ENCODE measurements around the gene EML2. TPM values are rescaled to one million over a fixed set of nuclear protein-coding genes. Genes with fewer than 3 reads are reported as not detected.

The EML2 gene
- total and polyA plus RNA-seq, 2 of the 8 experiments (the other 6 are each of a cell fraction or from before 2014, with no cell fraction given): 28.8 to 29.4 TPM

DNA sequence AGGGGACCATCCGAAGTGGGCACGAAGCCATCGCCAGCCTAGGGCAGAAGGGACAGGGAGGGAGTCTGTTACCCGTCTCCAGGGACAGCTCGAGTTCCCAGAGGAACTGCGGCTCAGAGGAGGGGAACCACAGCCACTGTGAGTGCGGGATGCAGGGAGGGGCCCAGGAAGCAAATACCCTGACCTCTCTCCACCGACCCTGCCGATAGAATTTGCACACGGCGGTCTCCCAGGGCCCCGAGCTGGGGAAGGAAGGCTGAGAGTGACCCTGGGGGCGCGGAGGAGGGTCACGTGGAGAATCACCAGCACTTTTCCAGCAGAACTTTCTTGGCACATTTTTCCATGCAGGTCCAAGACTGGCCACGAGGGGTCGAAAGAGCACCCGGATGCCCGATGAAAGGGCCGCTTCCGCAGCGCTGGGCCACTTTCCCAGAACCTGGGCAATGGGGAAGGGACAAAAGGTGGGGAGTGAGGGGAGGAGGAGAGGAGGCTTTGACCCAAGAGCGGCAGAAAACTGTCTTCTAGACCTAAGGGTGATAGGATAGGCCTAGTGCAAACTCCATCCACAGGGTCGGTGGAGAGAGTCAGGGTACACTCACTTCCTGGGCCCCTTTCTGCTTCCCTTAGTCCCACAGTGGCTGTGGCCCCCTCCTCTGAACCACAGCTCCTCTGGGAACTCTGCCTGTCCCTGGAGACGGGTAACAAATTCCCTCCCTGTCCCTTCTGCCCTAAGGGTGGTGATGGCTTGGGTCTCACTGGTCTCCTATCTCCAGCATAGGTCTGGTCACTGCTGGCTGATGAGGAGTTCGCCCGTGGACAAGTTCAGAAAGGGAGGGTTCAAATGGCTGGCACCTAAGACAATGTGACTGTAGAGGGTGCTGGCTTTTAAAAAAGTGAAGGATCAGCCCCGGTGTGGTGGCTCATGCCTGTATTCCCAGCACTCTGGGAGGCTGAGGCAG is 31.8 kb downstream of the EML2 start (continued):
- TF ChIP-seq CHD1 (IDR thresholded peaks at IDR 0.05; ENCODE audit: low read depth, low read length) (no peak), POLR2A (IDR thresholded peaks at IDR 0.05; ENCODE audit: control extremely low read depth in 1 of 2, low read depth in 2 of 2, low read length in 2 of 2) (peak in 1 of 2 experiments; percentile 63; a peak in 2 of 3 replicates), CBX5 (IDR thresholded peaks at IDR 0.05; ENCODE audit: low read depth, low read length) (no peak), CTBP2 (IDR thresholded peaks at IDR 0.05; ENCODE audit: borderline replicate concordance, insufficient read depth, insufficient read length, low read length) (no peak), EGR1 (IDR thresholded peaks at IDR 0.05; ENCODE audit: borderline replicate concordance, low read depth, low read length) (no peak), NRF1 (IDR thresholded peaks at IDR 0.05; ENCODE audit: low read depth, low read length) (no peak), SAP30 (IDR thresholded peaks at IDR 0.05; ENCODE audit: insufficient read depth, insufficient replicate concordance, low read length) (no peak), SUZ12 (IDR thresholded peaks at IDR 0.05; ENCODE audit: low read length) (no peak), TEAD4 (IDR thresholded peaks at IDR 0.05; ENCODE audit: low read depth, low read length) (no peak), RFX5 (IDR thresholded peaks at IDR 0.05; ENCODE audit: borderline replicate concordance, low read depth, low read length) (no peak), GABPA (IDR thresholded peaks at IDR 0.05; ENCODE audit: borderline replicate concordance, insufficient read depth, low read length) (no peak), POU5F1 (IDR thresholded peaks at IDR 0.05; ENCODE audit: low read depth, low read length) (no peak), HDAC6 (IDR thresholded peaks at IDR 0.05; ENCODE audit: low read depth, low read length) (no peak), YY1 (IDR thresholded peaks at IDR 0.05; ENCODE audit: low read depth, low read length) (0 out of 2 replicates have a peak, but pooled peaks have one; percentile 53), JUN (IDR thresholded peaks at IDR 0.05; ENCODE audit: low read depth, low read length) (no peak), EP300 (IDR thresholded peaks at IDR 0.05; ENCODE audit: borderline replicate concordance in 1 of 2, low read depth in 2 of 2, low read length in 2 of 2) (no peak), FOSL1 (IDR thresholded peaks at IDR 0.05; ENCODE audit: insufficient read depth, low read depth, low read length) (no peak), SP4 (IDR thresholded peaks at IDR 0.05; ENCODE audit: low read length) (no peak), EZH2 (IDR thresholded peaks at IDR 0.05; ENCODE audit: low read depth, low read length, severe bottlenecking) (peak; percentile 27), SP1 (IDR thresholded peaks at IDR 0.05; ENCODE audit: low read depth, low read length) (peak; percentile 54), RBBP5 (IDR thresholded peaks at IDR 0.05; ENCODE audit: borderline replicate concordance, low read depth, low read length) (no peak)
- TF ChIP-seq, protein P1, sequence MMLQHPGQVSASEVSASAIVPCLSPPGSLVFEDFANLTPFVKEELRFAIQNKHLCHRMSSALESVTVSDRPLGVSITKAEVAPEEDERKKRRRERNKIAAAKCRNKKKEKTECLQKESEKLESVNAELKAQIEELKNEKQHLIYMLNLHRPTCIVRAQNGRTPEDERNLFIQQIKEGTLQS (IDR thresholded peaks at IDR 0.05; ENCODE audit: insufficient read depth, low read depth, low read length): peak; percentile 86

Measured in H1 (cell line).